SK-N-SH (cell line): ENCODE data around the gene EFCAB6. TPM values are rescaled to one million over a fixed set of nuclear protein-coding genes. Genes with fewer than 3 reads are reported as not detected.

Experiments
- CTCF ChIA-PET: fragments of 300-600, 350-600 bp; formaldehyde crosslinking; extraction: SDS; loops from one replicate; lab custom pipeline; 2021; lab: Yijun Ruan, JAX
- POLR2A ChIA-PET: fragments of 350-600 bp; sonication (Branson Sonifier 250); formaldehyde crosslinking; extraction: SDS; loops from one replicate; lab custom pipeline; 2020; ENCODE audit warnings: antibody characterized with exemption, inconsistent platforms; lab: Yijun Ruan, JAX
- DNase-seq: peaks from one replicate; pipeline ENCODE4 v3.0.0; 2012
- H2AFZ ChIP-seq: fragments of 200-600 bp; sonication (generic); 2 replicates; pipeline ENCODE4 v1.8.1; 2016; ENCODE audit warnings: antibody characterized with exemption, mild to moderate bottlenecking, low read depth
- H3F3A ChIP-seq: fragments of 200-600 bp; sonication (generic); replicated peaks from 2 replicates; pipeline ENCODE3; 2016; ENCODE audit warnings: antibody characterized with exemption, mild to moderate bottlenecking; ENCODE audit not compliant: insufficient read depth
- H3K27ac ChIP-seq, 2 experiments: fragments of 200-500 bp in 1 of 2; fragments of 200-600 bp in 1 of 2; sonication (Bioruptor generic) in 1 of 2; sonication (generic), shearing (Covaris generic) in 1 of 2; 2 replicates each; pipeline versions ENCODE4 v1.5.1 to v1.6.1; 2014 to 2016; ENCODE audit warnings: low read depth in 2 of 2, inconsistent platforms in 1 of 2, low read length in 1 of 2, mild to moderate bottlenecking in 1 of 2, mixed read lengths in 1 of 2
- H3K27me3 ChIP-seq: fragments of 200-600 bp; sonication (generic), shearing (Covaris generic); 2 replicates; pipeline ENCODE4 v1.6.1; 2016; ENCODE audit warnings: mixed run types; ENCODE audit not compliant: insufficient read depth
- H3K36me3 ChIP-seq, 2 experiments: fragments of 200-500 bp in 1 of 2; fragments of 200-600 bp in 1 of 2; sonication (Bioruptor generic) in 1 of 2; sonication (generic) in 1 of 2; replicated peaks in 1 of 2; 2 replicates each; pipeline versions ENCODE3 to v1.5.1; 2014 to 2016; ENCODE audit warnings: low read length in 1 of 2, mild to moderate bottlenecking in 1 of 2; ENCODE audit not compliant: insufficient read depth in 2 of 2, control insufficient read depth in 1 of 2
- H3K4me1 ChIP-seq, 2 experiments: fragments of 200-500 bp in 1 of 2; fragments of 200-600 bp in 1 of 2; sonication (Bioruptor generic) in 1 of 2; sonication (generic), shearing (Covaris generic) in 1 of 2; 2 replicates each; pipeline versions ENCODE4 v1.5.1 to v1.6.1; 2014 to 2016; ENCODE audit warnings: low read depth in 1 of 2, low read length in 1 of 2, mixed run types in 1 of 2; ENCODE audit not compliant: insufficient read depth in 2 of 2, control insufficient read depth in 1 of 2
- H3K4me2 ChIP-seq: fragments of 200-600 bp; sonication (generic), shearing (Covaris generic); 2 replicates; pipeline ENCODE4 v1.6.1; 2017; ENCODE audit warnings: mixed run types
- H3K4me3 ChIP-seq, 2 experiments: fragments of 200-500 bp in 1 of 2; fragments of 200-600 bp in 1 of 2; sonication (Bioruptor generic) in 1 of 2; sonication (generic), shearing (Covaris generic) in 1 of 2; 2 replicates each; pipeline versions ENCODE4 v1.5.1 to v1.8.1; 2014 to 2016; ENCODE audit warnings: low read depth in 2 of 2, inconsistent platforms in 1 of 2, low read length in 1 of 2, mild to moderate bottlenecking in 1 of 2, mixed read lengths in 1 of 2, moderate library complexity in 1 of 2
- H3K79me2 ChIP-seq: fragments of 200-600 bp; sonication (generic); 2 replicates; pipeline ENCODE4 v1.8.1; 2017; ENCODE audit warnings: mild to moderate bottlenecking; ENCODE audit not compliant: insufficient read depth
- H3K9ac ChIP-seq: fragments of 200-600 bp; sonication (generic); 2 replicates; pipeline ENCODE4 v1.6.1; 2017; ENCODE audit warnings: mixed run types
- H3K9me2 ChIP-seq: fragments of 200-600 bp; sonication (generic); 2 replicates; pipeline ENCODE4 v1.6.1; 2017; ENCODE audit warnings: mixed run types
- H3K9me3 ChIP-seq: fragments of 200-600 bp; sonication (generic); 2 replicates; pipeline ENCODE4 v1.6.1; 2017; ENCODE audit warnings: mixed run types, mild to moderate bottlenecking, moderate library complexity
- H4K20me1 ChIP-seq: fragments of 200-600 bp; sonication (generic); 2 replicates; pipeline ENCODE4 v1.6.1; 2017; ENCODE audit warnings: mild to moderate bottlenecking, mixed run types; ENCODE audit not compliant: insufficient read depth
- FOSL2 ChIP-seq: IDR thresholded peaks from 2 replicates; pipeline ENCODE4 v1.4.0; 2012; ENCODE audit warnings: low read depth, mild to moderate bottlenecking, moderate library complexity, borderline replicate concordance
- GABPA ChIP-seq: IDR thresholded peaks from 2 replicates; pipeline ENCODE4 v1.4.0; 2012; ENCODE audit warnings: low read depth, mild to moderate bottlenecking
- JUND ChIP-seq: IDR thresholded peaks from 2 replicates; pipeline ENCODE4 v1.4.0; 2012
- MEF2A ChIP-seq: IDR thresholded peaks from 2 replicates; pipeline ENCODE4 v1.4.0; 2012; ENCODE audit warnings: low read depth, borderline replicate concordance
- MXI1 ChIP-seq: IDR thresholded peaks from 2 replicates; pipeline ENCODE4 v1.6.1; 2012; ENCODE audit warnings: mild to moderate bottlenecking, low read depth, low read length, improper control_type of control experiment
- NFIC ChIP-seq: IDR thresholded peaks from 2 replicates; pipeline ENCODE4 v1.4.0; 2012; ENCODE audit warnings: borderline replicate concordance
- PBX3 ChIP-seq: IDR thresholded peaks from 2 replicates; pipeline ENCODE4; 2012
- POLR2AphosphoS5 ChIP-seq: IDR thresholded peaks from 2 replicates; pipeline ENCODE4 v1.6.1; 2012; ENCODE audit warnings: low read depth, low read length
- REST ChIP-seq: IDR thresholded peaks from 2 replicates; pipeline ENCODE4 v1.6.1; 2012; ENCODE audit warnings: mild to moderate bottlenecking, low read depth, low read length, moderate library complexity
- RFX5 ChIP-seq: IDR thresholded peaks from 2 replicates; pipeline ENCODE4 v1.6.1; 2012; ENCODE audit warnings: mild to moderate bottlenecking, improper control_type of control experiment, low read length
- TCF12 ChIP-seq: IDR thresholded peaks from 2 replicates; pipeline ENCODE4 v1.4.0; 2012
- TEAD4 ChIP-seq: IDR thresholded peaks from 2 replicates; pipeline ENCODE4 v1.4.0; 2012; ENCODE audit warnings: mild to moderate bottlenecking, borderline replicate concordance; ENCODE audit not compliant: insufficient read depth
- ZBTB33 ChIP-seq: IDR thresholded peaks from 2 replicates; pipeline ENCODE4 v1.4.0; 2012; ENCODE audit warnings: low read depth, borderline replicate concordance
- WGBS: methylation state at CpG from one replicate; pipeline ENCODE4 v1.1.6; 2017; ENCODE audit warnings: low lambda C conversion rate; 5-methylcytosine and 5-hydroxymethylcytosine counted together
- polyA plus RNA-seq, 3 experiments: library from polyadenylated mRNA; depleted of rRNA; stranded (reverse); fragments of >200 nt; gene quantifications; 2 replicates each; pipeline ENCODE4 v1.2.3, GENCODE V29; 2012

Gene EFCAB6
- polyA plus RNA-seq, 1 of the 3 experiments (the other 2 are of a cell fraction) = 0.46 TPM

- CTCF ChIA-PET = no interaction called here
- H3K9me2 ChIP-seq = no peaks in the 10 kb centered on the region
- 53% methylated on average over 12 of the region's 15 CpGs for WGBS
Measured at GRCh38 chr22:43624144-43624998, 187.7 kb downstream of the EFCAB6 start.

More at GRCh38 chr22:43624144-43624998, 187.7 kb downstream of the EFCAB6 start:
- no peaks in the 10 kb centered on the region for H3K9me3 ChIP-seq
- no peaks in the 10 kb centered on the region for H4K20me1 ChIP-seq
- peaks cover 6% of the 10 kb centered on the region for H3F3A ChIP-seq
- peak overlapping the region; percentile 39; the same call in 1 of the 2 replicates for H3K9ac ChIP-seq
- TF ChIP-seq NFIC = no peak; the same call in 1 of the 2 replicates
- peak; percentile 52; the same call in 1 of the 2 replicates for TF ChIP-seq FOSL2
- TF ChIP-seq JUND = peak; percentile 60
- TF ChIP-seq MEF2A = 0 out of 2 replicates have a peak, but pooled peaks have one; percentile 14
- TF ChIP-seq ZBTB33 = no peak
- no peak for TF ChIP-seq REST
- 0 out of 2 replicates have a peak, but pooled peaks have one; percentile 5 for TF ChIP-seq PBX3
- TF ChIP-seq RFX5 = no peak
- no peak for TF ChIP-seq GABPA
- peak; percentile 30; the same call in 1 of the 2 replicates for TF ChIP-seq TCF12
- TF ChIP-seq MXI1 = no peak
- TF ChIP-seq TEAD4 = no peak
- no peak for TF ChIP-seq POLR2AphosphoS5
- no peak overlapping the region for H3K4me3 ChIP-seq
- DNase-seq = no peak
- no peak overlapping the region for H2AFZ ChIP-seq
- H3K27ac ChIP-seq = peak overlapping the region in 1 of 2 experiments; percentile 93; a peak in 2 of 4 replicates
- no peaks in the 10 kb centered on the region for H3K36me3 ChIP-seq
- no peaks in the 10 kb centered on the region for H3K4me1 ChIP-seq
- H3K27me3 ChIP-seq = no peaks in the 10 kb centered on the region
- POLR2A ChIA-PET = no interaction called here
- no peaks in the 10 kb centered on the region for H3K79me2 ChIP-seq
- no peak overlapping the region for H3K4me2 ChIP-seq
